HL-60/S4 (cell line): ENCODE results near the gene PAGE2B.
"Not testable (repeated sequence)": the region's sequence is repeated elsewhere in the genome, so short reads cannot be mapped to it uniquely, and the experiment has no call there.

Experiments
- in situ Hi-C: fragments of 300-500 bp; cut with MboI; formaldehyde crosslinking; loops from 2 replicates; pipeline ENCODE4 v1.14.3; 2022; ENCODE audit warnings: low sequenced_read_pairs

Gene PAGE2B

DNA sequence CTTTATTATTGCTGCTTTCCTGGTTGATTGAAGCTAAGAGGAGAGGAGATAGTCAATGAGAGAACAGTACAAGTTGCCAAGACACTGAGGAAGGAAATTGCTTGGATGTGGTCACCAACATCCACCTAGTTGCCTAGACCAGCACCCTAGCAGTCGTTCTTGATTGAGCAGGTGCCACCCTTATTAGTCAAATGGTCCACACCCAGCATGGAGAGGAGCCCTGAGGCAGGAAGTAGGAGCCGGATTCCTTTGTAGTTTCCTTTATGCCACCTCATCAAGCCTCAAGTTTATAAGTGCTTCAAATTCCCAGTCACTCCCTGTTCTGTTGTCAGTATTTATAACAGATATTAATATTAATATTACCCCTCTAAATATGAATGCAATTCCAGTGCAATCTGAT is 33.1 kb downstream of the PAGE2B start:
- in situ Hi-C loops: no loop called here

DNA sequence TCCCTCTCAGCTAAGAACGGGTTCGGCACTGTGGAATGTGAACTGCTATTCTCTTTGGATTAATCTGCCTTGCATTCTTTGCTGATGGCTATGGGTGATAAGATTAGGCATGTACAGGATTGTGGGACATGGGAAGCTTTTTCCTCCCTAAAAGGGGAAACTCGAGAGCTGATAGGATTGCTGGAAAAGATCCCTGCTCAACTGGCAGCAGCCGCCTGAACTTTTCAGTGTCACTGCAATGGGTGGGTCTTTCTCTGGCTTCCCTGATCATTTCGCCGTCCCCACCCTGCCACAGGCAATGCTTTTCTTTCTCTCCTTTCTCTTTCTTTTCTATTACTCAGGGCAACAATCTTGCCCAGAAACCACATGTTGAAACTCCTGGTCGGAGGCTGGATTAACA is 34.5 kb downstream of the PAGE2B start:
- in situ Hi-C loops: no loop called here

DNA sequence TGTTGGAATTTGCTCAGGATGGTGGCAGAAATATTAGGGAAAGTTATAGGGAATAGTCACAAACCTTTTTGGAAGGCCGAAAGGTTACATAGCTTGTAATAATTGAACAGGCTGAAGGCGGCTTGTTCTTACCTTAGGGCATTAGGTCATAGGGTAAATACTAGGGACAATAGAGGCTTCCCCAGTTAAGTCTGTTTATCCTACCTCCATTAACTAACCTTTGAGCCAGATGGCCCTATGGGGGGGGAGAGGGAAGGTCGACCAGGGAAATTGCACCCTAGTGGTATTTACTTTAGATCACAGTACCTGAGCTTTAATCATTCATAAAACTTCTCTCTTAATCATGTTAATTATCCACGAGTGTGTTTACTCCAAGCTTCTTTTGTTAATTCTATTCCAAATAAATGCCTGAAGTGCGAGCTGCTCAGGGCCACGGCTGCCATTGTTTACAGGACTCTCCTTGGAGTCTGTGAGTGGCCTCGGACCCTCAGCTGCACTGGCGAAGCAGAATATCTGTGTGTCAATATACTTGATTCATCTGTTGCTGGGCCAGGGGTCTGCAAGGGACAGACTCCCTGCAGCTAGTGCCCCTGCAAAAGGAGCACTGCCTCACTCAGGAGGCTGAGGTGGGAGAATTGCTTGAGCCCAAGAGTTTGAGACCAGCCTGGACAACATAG is 36.9 kb downstream of the PAGE2B start:
- in situ Hi-C loops: no loop called here

GRCh38 chrX:55116589-55116988 is 41.8 kb downstream of the PAGE2B start:
- in situ Hi-C loops: not testable (repeated sequence)

DNA sequence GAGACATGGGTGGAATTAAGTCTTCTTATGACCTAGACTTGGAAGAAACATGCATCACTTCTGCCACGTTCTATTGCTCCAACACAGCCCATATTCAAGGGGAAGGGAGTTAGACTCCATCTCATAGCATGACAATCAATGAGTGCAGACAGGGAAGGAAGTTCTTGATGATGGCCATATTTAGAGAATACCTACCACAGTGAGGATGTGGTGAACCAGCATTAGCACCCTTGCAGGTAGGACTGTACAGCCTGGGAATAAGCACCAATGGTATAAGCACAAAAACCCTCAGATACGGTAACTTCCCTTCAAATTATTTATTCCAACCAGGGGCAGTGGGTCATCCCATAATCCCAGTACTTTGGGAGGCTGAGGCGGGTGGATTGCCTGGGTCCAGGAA is 43.7 kb downstream of the PAGE2B start:
- in situ Hi-C loops: no loop called here

DNA sequence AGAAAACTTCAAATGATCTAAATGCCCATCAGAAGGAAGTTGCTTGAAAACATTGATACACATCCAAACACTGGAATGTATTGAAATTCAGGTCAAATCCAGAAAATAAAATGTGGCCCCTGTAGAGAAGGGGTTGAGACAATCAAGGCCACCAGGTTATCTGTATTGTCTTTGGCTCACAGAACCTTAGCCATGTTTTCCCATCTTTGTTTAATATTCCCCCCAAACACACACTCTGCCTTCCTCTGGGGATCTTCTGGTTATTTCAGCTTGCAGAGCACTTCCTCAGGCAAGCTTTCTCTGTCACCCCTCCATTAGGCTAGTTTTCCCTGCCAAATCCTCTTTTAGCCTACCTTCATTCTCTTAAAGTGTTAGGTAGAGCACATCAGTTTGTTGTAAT is 44.4 kb downstream of the PAGE2B start:
- in situ Hi-C loops: no loop called here

- in situ Hi-C loops: no loop called here
Observed at GRCh38 chrX:55119712-55120111, 44.9 kb downstream of the PAGE2B start.

DNA sequence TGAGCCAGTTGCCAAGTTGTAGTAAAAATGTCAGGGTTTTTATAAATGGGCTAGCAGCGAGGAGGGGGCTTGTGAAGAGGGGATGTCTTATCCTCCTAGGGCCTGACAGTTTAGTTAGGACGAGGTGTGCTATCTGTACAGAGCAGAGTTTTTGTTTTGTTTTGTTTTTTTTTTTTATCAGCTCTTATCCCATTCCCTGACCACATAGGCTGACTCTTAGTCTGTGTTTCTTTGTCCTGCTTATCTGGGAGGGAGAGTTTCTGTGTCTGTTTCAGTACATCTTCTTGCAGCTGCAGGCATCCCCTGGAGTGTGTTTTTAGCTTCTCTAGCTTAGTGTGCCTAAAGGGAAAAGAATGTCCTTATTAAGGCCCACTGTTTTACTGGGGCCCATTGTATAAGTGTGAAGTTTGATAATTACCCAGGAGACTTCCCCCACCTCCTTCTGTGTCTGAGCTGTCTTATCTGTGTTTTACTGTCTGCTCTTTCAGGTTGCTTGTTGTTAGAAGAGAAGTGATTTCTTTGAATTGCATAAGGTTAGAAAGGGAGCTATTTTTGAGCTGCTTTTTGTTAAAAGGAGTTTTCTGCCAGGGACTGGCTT is 46.0 kb downstream of the PAGE2B start:
- in situ Hi-C loops: no loop called here

GRCh38 chrX:55123900-55124299 is 49.1 kb downstream of the PAGE2B start:
- in situ Hi-C loops: no loop called here

DNA sequence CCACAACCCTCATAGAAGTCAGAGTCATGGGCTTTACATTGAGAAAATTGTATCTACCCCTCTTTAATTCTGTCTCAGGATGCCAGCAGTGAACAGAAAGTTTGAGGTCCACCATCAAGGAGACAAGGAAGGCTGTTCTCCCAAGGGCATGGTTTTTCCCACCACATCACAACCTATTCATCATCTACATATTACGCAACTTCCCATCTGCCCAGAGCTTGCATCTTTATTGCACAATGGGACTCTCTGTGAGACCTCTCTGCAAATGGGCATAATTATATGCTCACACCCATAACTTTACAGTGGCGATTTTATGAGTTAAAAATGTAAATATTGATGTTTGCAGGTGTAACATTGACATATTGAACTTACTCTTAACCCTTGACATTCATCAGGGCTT is 52.9 kb downstream of the PAGE2B start:
- in situ Hi-C loops: no loop called here
